HS-27A (cell line): ENCODE data around the gene CCDC107.

Experiments used
- DNase-seq: peaks from one replicate; pipeline ENCODE4 v3.0.0-alpha.2; 2012; ENCODE audit warnings: low read depth, missing footprints

Gene CCDC107

DNA sequence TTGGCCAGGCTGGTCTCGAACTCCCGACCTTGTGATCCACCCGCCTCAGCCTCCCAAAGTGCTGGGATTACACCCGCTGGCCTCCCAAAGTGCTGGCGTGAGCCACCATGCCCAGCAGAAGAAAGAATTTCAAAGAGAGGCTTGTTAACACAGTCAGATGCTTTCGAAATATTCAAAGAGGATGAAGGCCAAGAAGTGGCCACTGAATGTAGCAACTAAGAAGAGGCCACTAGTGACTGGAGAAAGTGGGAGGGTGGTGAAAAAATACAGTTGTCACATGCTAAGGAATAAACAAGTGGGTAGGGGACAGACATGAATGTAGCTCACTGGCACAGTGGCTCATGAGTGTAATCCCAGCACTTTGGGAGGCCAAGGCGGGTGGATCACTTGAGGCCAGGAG is 44.6 kb downstream of the CCDC107 start:
- no peak for DNase-seq

DNA sequence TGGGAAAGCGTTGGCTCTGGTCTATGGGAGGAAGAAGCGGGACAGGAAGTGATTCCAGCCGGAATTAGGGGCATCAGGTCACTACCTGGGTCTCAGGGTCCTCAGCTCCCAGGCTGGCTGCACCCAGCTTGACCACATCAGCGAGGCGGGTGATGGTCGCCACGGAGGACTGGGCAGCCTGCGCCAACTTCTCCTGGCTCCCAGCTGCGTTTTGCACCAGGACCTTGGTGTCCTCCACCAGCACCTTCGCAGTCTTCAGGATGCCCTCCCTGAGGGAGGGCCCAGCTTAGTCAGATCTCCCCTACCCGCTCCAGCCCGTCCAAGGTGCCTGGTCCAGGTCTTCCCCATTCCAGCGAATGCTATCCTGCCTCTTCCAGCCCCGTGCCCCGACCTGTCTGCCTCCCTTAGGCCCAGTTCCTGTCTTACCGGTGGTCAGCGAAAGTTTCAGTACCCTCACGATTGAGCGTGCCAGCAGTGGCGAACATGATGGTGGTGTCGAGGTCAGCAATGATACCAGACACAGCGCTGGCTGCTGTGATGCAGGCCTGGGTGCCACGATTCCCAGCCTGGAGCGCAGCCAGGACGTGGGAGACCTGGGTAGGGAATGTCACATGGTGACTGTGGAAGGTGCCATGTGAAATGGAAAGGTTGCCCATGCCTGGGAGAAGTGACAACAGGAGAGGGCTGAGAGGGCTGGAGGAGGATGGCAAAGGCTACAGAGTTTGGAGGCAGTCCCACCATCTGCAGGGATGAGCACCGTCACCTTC is 46.0 kb downstream of the CCDC107 start:
- DNase-seq: no peak

DNA sequence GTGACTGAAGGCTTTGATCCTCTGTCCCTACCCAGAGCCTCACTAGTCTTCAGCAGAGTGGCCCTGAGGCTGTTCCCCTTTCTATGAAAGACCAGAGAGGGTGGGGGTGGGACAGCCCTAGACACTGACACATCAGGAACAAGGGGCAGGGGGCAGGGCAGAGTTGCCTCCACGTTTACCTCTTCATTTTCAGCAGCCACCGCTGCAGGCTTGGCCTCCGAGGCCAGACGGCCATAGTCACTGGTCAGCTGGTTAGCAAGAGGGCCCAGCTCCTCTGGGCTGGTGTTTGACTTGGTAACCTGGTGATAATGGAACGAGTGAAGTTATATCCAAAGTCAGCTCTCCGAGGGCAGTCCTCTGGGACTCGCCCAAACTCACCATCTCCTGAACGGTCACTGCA is 47.3 kb downstream of the CCDC107 start:
- DNase-seq: no peak

DNA sequence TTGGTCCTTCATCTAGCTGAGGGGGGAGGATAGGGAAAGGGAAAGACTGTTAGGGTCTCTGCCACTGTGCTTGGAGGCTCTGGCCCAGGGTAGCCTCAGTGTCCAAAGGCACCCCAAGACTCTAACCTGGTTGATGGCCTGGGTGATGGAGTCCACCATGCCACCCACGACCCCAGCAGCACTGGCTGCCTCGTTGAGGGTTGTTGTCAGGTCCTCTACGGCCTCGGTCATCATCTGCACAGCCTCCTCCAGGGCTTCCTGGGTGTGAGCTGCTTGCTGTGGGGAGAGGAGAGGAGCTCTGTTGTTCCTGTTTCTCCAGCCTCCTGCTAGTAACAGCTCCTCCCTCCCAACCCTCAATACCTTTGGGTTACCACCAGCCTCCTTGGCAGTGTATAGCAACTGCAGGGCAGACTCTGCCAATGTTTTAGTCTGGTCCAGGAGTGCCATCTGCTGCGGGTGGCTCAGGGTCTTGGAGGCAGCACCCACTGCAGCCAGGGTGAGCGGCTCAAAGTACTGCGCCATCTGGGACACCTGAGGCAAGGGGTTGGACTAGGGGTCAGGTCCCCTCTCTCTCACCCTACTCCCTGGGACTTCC is 47.8 kb downstream of the CCDC107 start:
- no peak for DNase-seq

DNA sequence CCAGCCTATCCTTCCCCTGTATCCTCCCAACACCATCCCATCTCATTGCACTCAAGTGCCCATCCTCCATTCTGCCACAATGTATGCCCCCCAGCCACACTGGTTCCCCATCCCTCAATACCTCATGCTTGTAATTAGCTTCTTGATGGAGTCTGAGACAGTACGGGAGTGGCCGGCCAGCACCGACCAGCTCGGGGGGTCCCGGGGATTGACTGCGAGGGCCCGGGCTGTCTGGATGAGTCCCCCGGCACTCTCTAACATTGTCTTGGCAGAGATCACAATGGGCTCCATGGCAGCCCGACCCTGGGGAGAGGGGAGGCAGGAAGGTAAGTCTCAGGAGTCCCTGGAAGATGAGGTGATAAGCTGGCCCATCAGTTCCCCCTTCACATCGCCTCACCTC is 48.9 kb downstream of the CCDC107 start:
- DNase-seq: no peak

DNA sequence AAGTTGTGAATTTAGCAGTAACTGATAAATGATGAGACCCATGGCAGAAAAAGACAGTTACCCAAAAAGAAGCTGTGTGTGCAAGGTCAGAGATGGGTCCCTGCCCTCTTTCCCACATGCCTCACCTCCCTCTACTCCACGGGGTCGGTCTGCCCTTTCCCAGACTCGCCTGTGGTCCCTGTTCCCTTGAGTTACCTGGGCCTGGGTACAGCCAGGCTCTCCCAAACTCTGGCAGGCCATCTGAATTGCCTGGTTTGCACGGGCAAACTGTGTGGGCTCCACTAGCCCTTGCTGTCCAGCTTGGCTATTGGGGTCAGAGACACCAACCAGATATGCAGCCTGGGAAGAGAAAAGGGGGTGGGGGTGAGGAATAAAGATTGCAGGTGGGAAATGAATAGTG is 50.1 kb downstream of the CCDC107 start:
- DNase-seq: no peak

DNA sequence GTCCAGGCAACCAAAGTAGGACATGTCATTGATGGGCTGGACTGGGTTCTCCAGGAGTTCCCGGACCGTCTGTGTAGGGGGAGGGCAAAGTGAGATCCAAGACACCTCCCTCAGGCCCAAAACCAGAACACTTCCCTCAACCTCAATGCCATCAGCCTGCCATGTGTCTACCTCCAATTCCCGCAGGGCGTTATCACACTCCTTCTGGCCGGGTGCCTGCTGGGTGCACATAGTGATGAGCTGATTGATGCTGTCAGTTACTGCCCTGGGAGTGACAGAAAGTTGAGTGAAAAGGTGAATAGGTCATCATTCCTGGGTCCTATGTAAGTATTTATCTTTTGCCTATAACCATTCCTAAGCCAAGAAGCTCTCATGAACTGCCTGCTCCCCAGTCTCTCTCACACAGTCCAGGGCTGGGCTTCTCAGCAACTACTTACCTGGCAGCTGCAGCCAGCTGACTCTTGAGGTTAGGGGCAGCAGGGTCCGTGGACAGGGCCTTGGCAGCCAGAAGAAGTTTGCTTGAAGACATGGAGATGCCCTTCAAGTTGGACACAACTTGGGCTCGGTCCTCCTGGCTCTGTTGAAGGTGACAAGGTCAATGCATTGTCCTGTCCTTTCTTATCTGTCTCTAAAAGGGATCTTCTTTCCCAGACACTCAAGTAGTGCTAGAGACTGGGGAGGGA is 52.9 kb downstream of the CCDC107 start:
- DNase-seq: no peak
